HepG2 (cell line): Measurements from ENCODE around the gene BCL2. TPM values are rescaled to one million over a fixed set of nuclear protein-coding genes. Genes with fewer than 3 reads are reported as not detected.

Experiments used
- ATAC-seq: fragments of 200-7000 bp; cut with Tn5 transposase; 3 replicates; pipeline ENCODE4 v1.9.1; 2020; ENCODE audit warnings: mild to moderate bottlenecking, moderate library complexity
- BruUV-seq: library from RNA; stranded (reverse); fragments of 400-500 nt; replicated peaks from 2 replicates; lab custom pipeline; 2021; lab: Mats Ljungman, UMichigan
- CTCF ChIA-PET: fragments of 300-600 bp; formaldehyde crosslinking; extraction: SDS; loops from one replicate; lab custom pipeline; 2021; ENCODE audit warnings: low total read pairs, inconsistent platforms, low intra/inter-chr PET ratio; lab: Yijun Ruan, JAX
- POLR2A ChIA-PET: fragments of 350-600 bp; sonication (Branson Sonifier 250); formaldehyde crosslinking; loops from one replicate; lab custom pipeline; 2020; ENCODE audit warnings: antibody characterized with exemption, inconsistent platforms; lab: Yijun Ruan, JAX
- DNase-seq: peaks from one replicate; pipeline ENCODE4 v3.0.0-alpha.2; 2015; ENCODE audit warnings: low spot score
- FAIRE-seq: peaks from 3 replicates; lab custom pipeline; 2011; peaks lifted over from hg19 to GRCh38; lab: Jason Lieb, UNC
- H2AFZ ChIP-seq: one replicate; pipeline ENCODE4 v1.6.1; 2011; ENCODE audit warnings: low read length, inconsistent platforms
- H3K27ac ChIP-seq: fragments of 300-600 bp; 3 replicates; pipeline ENCODE4 v1.8.0; 2011; ENCODE audit warnings: mixed run types, mild to moderate bottlenecking, mixed read lengths, low read length, inconsistent platforms; ENCODE audit not compliant: insufficient read depth; ENCODE audit errors: extremely low read length
- H3K27me3 ChIP-seq, 2 experiments: fragments of 200-600 bp in 1 of 2; 2 replicates in 1 of 2; 3 replicates in 1 of 2; pipeline versions ENCODE4 v1.6.0 to v1.8.0; 2011; ENCODE audit warnings: low read length in 2 of 2, mild to moderate bottlenecking in 2 of 2, moderate library complexity in 2 of 2, inconsistent platforms in 1 of 2; ENCODE audit not compliant: insufficient read depth in 2 of 2, control insufficient read depth in 1 of 2
- H3K36me3 ChIP-seq, 2 experiments: fragments of 200-600 bp in 1 of 2; replicated peaks in 1 of 2; 2 replicates in 1 of 2; 3 replicates in 1 of 2; pipeline versions ENCODE4 v1.5.1 to v1.8.0; 2011; ENCODE audit warnings: low read length in 2 of 2, inconsistent platforms in 1 of 2; ENCODE audit not compliant: insufficient read depth in 2 of 2, control insufficient read depth in 1 of 2
- H3K4me1 ChIP-seq: 2 replicates; pipeline ENCODE4 v1.5.1; 2012; ENCODE audit warnings: low read length, inconsistent platforms; ENCODE audit not compliant: insufficient read depth
- H3K4me2 ChIP-seq: 2 replicates; pipeline ENCODE4 v1.6.0; 2011; ENCODE audit warnings: low read depth, low read length, inconsistent platforms
- H3K4me3 ChIP-seq, 3 experiments: fragments of 200-600 bp in 1 of 3; sonication (generic), shearing (Covaris generic) in 1 of 3; replicated peaks in 1 of 3; 2 replicates each; pipeline ENCODE4 v1.5.1; 2011 to 2016; ENCODE audit warnings: low read length in 3 of 3, inconsistent platforms in 2 of 3, low read depth in 2 of 3, mild to moderate bottlenecking in 2 of 3, control low read depth in 1 of 3, mixed read lengths in 1 of 3; ENCODE audit not compliant: insufficient read depth in 1 of 3
- H3K79me2 ChIP-seq: one replicate; pipeline ENCODE4 v1.6.1; 2011; ENCODE audit warnings: low read length, inconsistent platforms; ENCODE audit not compliant: insufficient read depth
- H3K9ac ChIP-seq: 2 replicates; pipeline ENCODE4 v1.6.0; 2011; ENCODE audit warnings: mild to moderate bottlenecking, low read depth, low read length, inconsistent platforms; ENCODE audit not compliant: insufficient read depth
- H3K9me3 ChIP-seq: 2 replicates; pipeline ENCODE4 v1.5.1; 2012; ENCODE audit warnings: mild to moderate bottlenecking, low read length
- H4K20me1 ChIP-seq: 2 replicates; pipeline ENCODE4 v1.6.0; 2011; ENCODE audit warnings: inconsistent platforms, mild to moderate bottlenecking, low read length, moderate library complexity; ENCODE audit not compliant: insufficient read depth
- HIVEP1 ChIP-seq: sonication (generic); formaldehyde crosslinking; IDR thresholded peaks from 2 replicates; pipeline ENCODE4 v1.4.0; 2020; ENCODE audit warnings: mild to moderate bottlenecking, missing genetic modification reagents
- PHF20 ChIP-seq: sonication (generic); formaldehyde crosslinking; IDR thresholded peaks from 2 replicates; pipeline ENCODE4 v1.5.0; 2020; ENCODE audit warnings: mild to moderate bottlenecking, missing genetic modification reagents
- RBAK ChIP-seq: sonication (generic); formaldehyde crosslinking; IDR thresholded peaks from 2 replicates; pipeline ENCODE4 v1.5.1; 2020; ENCODE audit warnings: mild to moderate bottlenecking, missing genetic modification reagents
- RBM22 ChIP-seq: fragments of 200-400 bp; formaldehyde crosslinking; optimal IDR thresholded peaks from 2 replicates; pipeline ENCODE3; 2017; ENCODE audit warnings: mild to moderate bottlenecking, low read length, moderate library complexity
- SRF ChIP-seq: IDR thresholded peaks from 2 replicates; pipeline ENCODE4 v1.6.1; 2011; ENCODE audit warnings: mild to moderate bottlenecking, low read depth, low read length, moderate library complexity
- ZNF569 ChIP-seq: sonication (generic); formaldehyde crosslinking; IDR thresholded peaks from 2 replicates; pipeline ENCODE4 v1.5.0; 2020; ENCODE audit warnings: mild to moderate bottlenecking, missing genetic modification reagents, moderate library complexity, borderline replicate concordance
- ZNF672 ChIP-seq: sonication (generic); formaldehyde crosslinking; IDR thresholded peaks from 2 replicates; pipeline ENCODE4 v1.8.1; 2022; ENCODE audit warnings: missing genetic modification reagents
- WGBS: methylation state at CpG from one replicate; pipeline ENCODE4 v1.1.6; 2017; ENCODE audit warnings: low lambda C conversion rate; 5-methylcytosine and 5-hydroxymethylcytosine counted together
- in situ Hi-C: cut with HindIII; loops from 2 replicates; pipeline ENCODE4 v1.10.0; 2017; ENCODE audit warnings: low pct_unique_long_range_greater_than_20kb; ENCODE audit not compliant: extremely low pct_ligation_motif_present
- intact Hi-C: fragments of 100-400 bp; cut with micrococcal nuclease; formaldehyde crosslinking; loops from one replicate; pipeline ENCODE4 v1.10.0; 2022; ENCODE audit not compliant: unreplicated experiment
- polyA plus RNA-seq, 8 experiments: library from polyadenylated mRNA; depleted of rRNA in 3 of 8; stranded (reverse) in 7 of 8; unstranded in 1 of 8; fragments of >200 nt; fragmentation: Illumina TruSeq in 4 of 8; extraction: Trizol in 4 of 8; gene quantifications; 2 replicates each; pipeline versions ENCODE4 v1.2.1 to v1.2.3, GENCODE V29; 2011 to 2016; ENCODE audit warnings: low read depth in 4 of 8, missing spikeins in 1 of 8, mixed read lengths in 1 of 8; ENCODE audit not compliant: insufficient read depth in 1 of 8
- total RNA-seq, 5 experiments: library from RNA; depleted of rRNA; stranded (reverse); fragments of >200 nt; fragmentation: Illumina TruSeq; extraction: Trizol; gene quantifications; 2 replicates each; pipeline ENCODE4 v1.2.3, GENCODE V29; 2016; ENCODE audit warnings: low read depth in 1 of 5

Gene BCL2
- total and polyA plus RNA-seq, 2 of the 13 experiments (the other 11 are each of a cell fraction or from before 2014, with no cell fraction given), result 0.07 to 0.53 TPM

DNA sequence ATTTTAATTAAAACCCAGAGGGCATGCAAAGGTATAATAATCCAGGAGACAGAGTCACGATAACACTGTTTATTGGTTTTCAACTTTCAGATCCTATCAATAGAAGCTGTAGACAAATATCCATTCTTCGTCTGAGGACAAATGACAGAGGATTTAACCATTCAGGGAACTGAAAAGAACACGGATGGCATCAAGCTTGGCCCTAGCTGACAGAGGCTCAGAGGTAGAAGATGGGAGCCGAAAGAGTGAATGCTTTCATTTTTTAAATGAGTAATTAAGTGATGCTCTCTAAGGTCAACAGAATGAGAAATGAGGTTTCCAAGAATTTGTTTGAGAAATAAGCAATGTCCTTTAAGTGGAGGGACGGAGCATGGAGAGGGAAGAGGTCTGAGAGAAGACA is 62.1 kb downstream of the BCL2 start:
- Histone ChIP-seq H3K27ac (no peak overlapping the region), H4K20me1 (no peaks in the 10 kb centered on the region), H3K9me3 (no peaks in the 10 kb centered on the region), H3K79me2 (no peaks in the 10 kb centered on the region), H2AFZ (no peak overlapping the region), H3K4me1 (no peaks in the 10 kb centered on the region), H3K4me3 (no peak overlapping the region), H3K4me2 (no peak overlapping the region), H3K27me3 (peaks cover 1 to 14% of the 10 kb centered on the region in 2 experiments; a peak in 2 of 5 replicates), H3K9ac (no peak overlapping the region), H3K36me3 (no peaks in the 10 kb centered on the region)
- no TSS peak for BruUV-seq
- intact Hi-C loops, result no loop called here
- POLR2A ChIA-PET, result no interaction called here
- 3% methylated on average over 5 of the region's 5 CpGs for WGBS
- CTCF ChIA-PET, result no interaction called here
- no peak for DNase-seq
- no peak for FAIRE-seq
- no peak for ATAC-seq
- TF ChIP-seq SRF, result no peak
- no peak for TF ChIP-seq ZNF672
- TF ChIP-seq PHF20 (CRISPR knock-in tag), result no peak
- no peak for TF ChIP-seq RBAK (CRISPR knock-in tag)
- in situ Hi-C loops, result no loop called here

DNA sequence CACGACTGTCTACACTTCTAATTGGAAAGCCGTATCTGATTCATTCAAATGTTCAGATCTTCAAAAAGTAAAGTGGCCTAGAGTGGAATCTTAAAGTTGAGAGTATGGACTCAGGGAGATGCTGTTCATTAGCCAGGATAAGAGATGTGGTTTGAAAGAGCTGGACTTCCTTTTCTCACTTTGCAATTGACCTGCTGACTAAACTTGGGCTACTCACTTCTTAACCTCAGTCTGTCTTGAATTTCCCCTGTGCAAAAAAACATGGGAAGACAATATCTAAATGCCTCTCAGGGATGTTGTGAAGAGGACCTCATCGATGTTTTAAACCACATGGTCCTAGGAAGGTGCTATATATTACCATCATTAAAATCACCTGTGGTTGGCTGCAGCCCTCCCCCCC is 64.1 kb downstream of the BCL2 start:
- Histone ChIP-seq H3K79me2 (no peaks in the 10 kb centered on the region), H3K9me3 (no peaks in the 10 kb centered on the region), H3K27me3 (peaks cover 1 to 14% of the 10 kb centered on the region in 2 experiments; a peak in 2 of 5 replicates), H3K36me3 (no peaks in the 10 kb centered on the region), H3K27ac (no peak overlapping the region), H3K9ac (no peak overlapping the region)
- no peak for DNase-seq
- POLR2A ChIA-PET, result no interaction called here
- intact Hi-C loops, result no loop called here
- TF ChIP-seq RBM22 (no peak), HIVEP1 (CRISPR knock-in tag) (no peak), ZNF569 (CRISPR knock-in tag) (no peak)
- TF ChIP-seq, all 625 proteins: peak for 0
- in situ Hi-C loops, result no loop called here
- CTCF ChIA-PET, result no interaction called here
- no peak overlapping the region for H3K4me2 ChIP-seq
- no TSS peak for BruUV-seq
- no peak overlapping the region for H2AFZ ChIP-seq
- H3K4me1 ChIP-seq, result no peaks in the 10 kb centered on the region
- H3K4me3 ChIP-seq, result no peak overlapping the region
- no peak for FAIRE-seq
- no peak for ATAC-seq
- WGBS, result 0% methylated on average over 3 of the region's 3 CpGs
- H4K20me1 ChIP-seq, result no peaks in the 10 kb centered on the region
